NCI-H187 treated with DMSO at 0.1 percent for 48 hours (cell line): ENCODE measurements around the gene ABCB4.

ENCODE experiments used
- DNase-seq: peaks from one replicate; lab custom pipeline; 2025; lab: John Stamatoyannopoulos, UW

ABCB4 gene

GRCh38 chr7:87475359-87476178, at the start of gene ABCB4:
Gene ABCB4, minus strand, starts transcription at chr7:87475680. Its CDS starts 215 bp downstream, at chr7:87475465.
- no peak for DNase-seq

- no peak for DNase-seq
Measured at GRCh38 chr7:87518735-87519134, 43.3 kb upstream of the ABCB4 start.

- no peak for DNase-seq
Measured at GRCh38 chr7:87517891-87518290, 42.4 kb upstream of the ABCB4 start.

- DNase-seq: no peak
Measured at GRCh38 chr7:87517136-87517815, 41.8 kb upstream of the ABCB4 start.

GRCh38 chr7:87513735-87514335, 38.4 kb upstream of the ABCB4 start:
- DNase-seq: no peak

- DNase-seq: no peak
Measured at GRCh38 chr7:87512906-87513305, 37.4 kb upstream of the ABCB4 start.

- no peak for DNase-seq
Measured at GRCh38 chr7:87511510-87511909, 36.0 kb upstream of the ABCB4 start.

GRCh38 chr7:87510411-87510875, 35.0 kb upstream of the ABCB4 start:
- DNase-seq: no peak

GRCh38 chr7:87507446-87507845, 32.0 kb upstream of the ABCB4 start:
- no peak for DNase-seq

GRCh38 chr7:87506246-87507180, 31.0 kb upstream of the ABCB4 start:
- no peak for DNase-seq

GRCh38 chr7:87505557-87506245, 30.2 kb upstream of the ABCB4 start:
- no peak for DNase-seq

- DNase-seq: no peak
Measured at GRCh38 chr7:87505122-87505521, 29.6 kb upstream of the ABCB4 start.

GRCh38 chr7:87499494-87499893, 24.0 kb upstream of the ABCB4 start:
- no peak for DNase-seq

GRCh38 chr7:87498893-87499292, 23.4 kb upstream of the ABCB4 start:
- no peak for DNase-seq

- no peak for DNase-seq
Measured at GRCh38 chr7:87497482-87497881, 22.0 kb upstream of the ABCB4 start.

GRCh38 chr7:87495366-87495765, 19.9 kb upstream of the ABCB4 start:
- no peak for DNase-seq

GRCh38 chr7:87494454-87494853, 19.0 kb upstream of the ABCB4 start:
- no peak for DNase-seq

GRCh38 chr7:87483131-87483530, 7.7 kb upstream of the ABCB4 start:
- no peak for DNase-seq

GRCh38 chr7:87482115-87482514, 6.6 kb upstream of the ABCB4 start:
- DNase-seq: no peak

- DNase-seq: no peak
Measured at GRCh38 chr7:87480386-87480785, 4.9 kb upstream of the ABCB4 start.

- no peak for DNase-seq
Measured at GRCh38 chr7:87479951-87480350, 4.5 kb upstream of the ABCB4 start.
